Dedifferentiated amniotic fluid mesenchymal stem cell (primary cell): ENCODE measurements around the gene ZMYND11.
"Not testable (repeated sequence)": the region's sequence is repeated elsewhere in the genome, so short reads cannot be mapped to it uniquely, and the experiment has no call there.

ENCODE experiments used
- DNase-seq: peaks from one replicate; pipeline ENCODE4 v3.0.0-alpha.2; 2016; ENCODE audit errors: extremely low spot score

ZMYND11 gene

DNA sequence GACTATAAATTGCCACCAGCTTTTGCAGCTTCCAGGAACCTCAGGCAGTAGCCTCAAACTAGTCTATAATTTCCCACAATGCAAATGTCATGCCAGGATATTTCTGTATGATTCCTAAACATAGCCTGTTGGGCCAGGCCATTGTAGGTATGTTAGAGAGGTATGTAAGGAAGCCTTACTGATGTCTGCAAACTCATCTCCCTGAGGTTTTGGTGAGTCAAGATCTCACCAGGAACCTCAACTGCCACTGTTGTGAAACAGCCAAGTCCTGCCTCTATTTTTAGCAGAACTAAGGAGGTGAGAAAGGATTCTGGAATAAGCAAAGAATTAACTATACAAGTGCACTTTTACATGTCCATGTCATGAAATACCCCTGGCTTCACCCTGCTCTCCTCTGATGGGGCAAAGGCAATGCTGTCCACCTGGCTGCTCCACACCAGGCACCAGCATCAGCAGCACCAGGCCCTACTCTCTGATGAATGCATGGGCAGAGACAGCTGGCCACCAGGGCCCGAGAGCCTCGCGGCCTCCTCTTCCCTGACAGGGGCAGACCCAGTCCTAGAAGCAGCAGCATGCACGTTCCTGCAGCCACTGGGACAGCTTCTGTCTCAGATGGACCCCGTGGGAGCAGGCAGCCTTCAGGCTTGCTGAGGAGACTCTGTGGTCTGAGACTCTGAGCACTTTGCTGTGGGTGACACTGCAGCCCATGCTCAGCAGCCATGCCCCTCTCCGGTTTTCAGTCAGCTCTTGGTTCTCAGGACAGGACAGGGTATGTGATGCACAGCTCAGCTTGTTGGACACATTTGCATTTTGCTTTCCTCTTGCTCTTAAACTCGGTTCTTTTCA is 147.3 kb downstream of the ZMYND11 start:
- no peak for DNase-seq

DNA sequence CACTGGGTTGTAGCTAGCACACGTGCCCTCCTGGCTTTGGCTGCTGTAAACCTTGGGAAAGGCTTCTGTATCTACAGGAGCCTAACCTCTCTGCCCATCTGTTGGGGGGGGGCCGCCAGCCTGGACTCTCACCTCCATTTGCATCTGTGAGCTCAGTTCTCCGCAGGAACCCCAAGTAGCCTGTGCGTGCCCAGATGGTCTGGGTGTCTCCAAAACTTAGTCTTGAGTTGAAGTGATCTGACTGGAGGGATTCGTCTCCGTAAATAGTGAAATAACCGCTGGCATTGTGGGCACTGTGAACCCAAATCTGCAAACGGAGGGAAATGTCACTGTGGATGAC is 147.9 kb downstream of the ZMYND11 start:
- DNase-seq: no peak

DNA sequence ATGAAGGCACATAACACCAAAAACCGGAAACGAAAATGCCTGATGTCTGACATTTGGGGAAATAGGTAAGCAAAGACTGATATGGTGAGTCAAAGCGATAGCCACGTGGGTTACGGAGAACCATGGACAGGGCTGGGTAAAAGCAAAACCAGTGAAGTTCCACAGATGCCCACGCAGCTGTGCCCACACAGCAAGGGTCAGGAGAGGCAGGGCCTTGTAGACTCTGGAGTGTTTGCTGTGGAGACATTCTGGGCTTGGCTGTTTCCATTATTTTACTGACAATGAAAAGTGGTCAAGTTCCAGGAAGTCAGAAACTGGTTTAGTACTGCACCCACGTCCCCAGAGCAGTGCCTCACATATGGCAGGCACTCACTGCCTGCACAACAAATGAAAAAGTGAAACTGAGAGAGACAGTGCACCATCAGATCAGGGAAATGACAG is 148.7 kb downstream of the ZMYND11 start:
- DNase-seq: no peak

DNA sequence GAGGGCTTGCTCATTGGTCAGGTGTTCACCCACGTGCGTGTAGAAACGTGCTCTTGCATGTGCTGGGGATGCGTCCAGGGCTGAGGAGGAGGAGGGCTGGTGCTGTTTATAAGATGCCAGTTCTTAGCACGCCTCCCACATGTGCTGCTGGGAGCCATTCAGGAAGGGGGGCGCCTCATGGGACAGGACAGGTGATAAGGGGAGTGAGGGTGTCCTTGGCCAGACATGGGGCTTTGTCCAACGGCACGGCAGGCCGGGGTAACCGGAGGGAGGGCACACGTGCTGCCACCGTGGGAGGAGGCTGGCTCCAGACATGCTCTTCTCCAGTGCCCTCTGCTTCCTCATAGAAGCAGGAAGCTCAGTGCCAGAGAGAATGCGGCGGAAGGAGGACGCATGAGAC is 150.0 kb downstream of the ZMYND11 start:
- no peak for DNase-seq

DNA sequence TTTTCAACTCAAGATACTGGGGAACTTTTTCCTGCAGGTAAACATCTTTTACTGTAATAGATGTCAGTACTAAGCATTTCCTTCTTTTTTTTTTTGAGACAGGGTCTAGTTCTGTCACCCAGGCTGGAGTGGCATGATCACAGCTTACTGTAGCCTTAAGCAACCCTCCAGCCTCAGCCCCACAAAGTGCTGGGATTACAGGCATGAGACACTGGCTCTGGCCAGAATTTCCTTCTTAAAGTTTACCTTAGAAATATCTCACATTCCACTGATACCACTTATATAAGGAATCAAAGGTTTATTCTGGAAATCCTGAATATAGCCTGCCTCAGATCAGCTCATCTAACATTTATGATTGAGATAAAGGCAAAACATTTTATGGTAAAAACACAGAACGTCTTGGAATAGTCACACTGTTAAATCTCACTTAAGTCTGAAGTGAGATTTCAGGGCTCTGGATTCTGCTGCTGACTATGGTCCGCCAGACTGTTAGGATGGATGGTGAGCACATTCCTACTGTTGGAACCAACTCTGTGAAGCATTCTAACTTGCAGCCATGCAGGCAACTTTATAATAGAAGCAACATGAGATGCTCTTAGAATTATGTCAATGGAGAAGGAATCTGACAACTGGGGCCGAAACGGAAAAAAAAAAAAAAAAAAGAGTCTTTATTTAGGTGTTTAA is 151.9 kb downstream of the ZMYND11 start:
- no peak for DNase-seq

DNA sequence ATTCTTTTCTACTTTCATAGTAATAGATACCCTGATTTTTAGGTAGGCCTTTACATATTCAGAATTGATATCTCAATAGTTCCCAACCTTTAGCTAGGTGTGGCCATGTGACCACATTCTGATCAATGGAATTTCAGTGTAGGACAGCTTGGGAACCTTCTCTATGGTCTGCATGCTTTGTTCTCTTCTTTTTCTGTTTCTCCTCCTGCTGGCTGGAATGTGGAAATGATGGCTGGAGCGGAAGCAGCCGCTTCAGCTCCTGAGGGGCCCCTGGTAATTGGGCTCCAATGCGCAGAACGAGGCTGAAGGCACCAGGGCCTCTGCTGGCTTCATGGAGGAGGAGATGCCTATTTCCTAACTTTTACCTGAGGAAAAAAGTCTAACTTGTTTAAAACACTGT is 152.6 kb downstream of the ZMYND11 start:
- no peak for DNase-seq

DNA sequence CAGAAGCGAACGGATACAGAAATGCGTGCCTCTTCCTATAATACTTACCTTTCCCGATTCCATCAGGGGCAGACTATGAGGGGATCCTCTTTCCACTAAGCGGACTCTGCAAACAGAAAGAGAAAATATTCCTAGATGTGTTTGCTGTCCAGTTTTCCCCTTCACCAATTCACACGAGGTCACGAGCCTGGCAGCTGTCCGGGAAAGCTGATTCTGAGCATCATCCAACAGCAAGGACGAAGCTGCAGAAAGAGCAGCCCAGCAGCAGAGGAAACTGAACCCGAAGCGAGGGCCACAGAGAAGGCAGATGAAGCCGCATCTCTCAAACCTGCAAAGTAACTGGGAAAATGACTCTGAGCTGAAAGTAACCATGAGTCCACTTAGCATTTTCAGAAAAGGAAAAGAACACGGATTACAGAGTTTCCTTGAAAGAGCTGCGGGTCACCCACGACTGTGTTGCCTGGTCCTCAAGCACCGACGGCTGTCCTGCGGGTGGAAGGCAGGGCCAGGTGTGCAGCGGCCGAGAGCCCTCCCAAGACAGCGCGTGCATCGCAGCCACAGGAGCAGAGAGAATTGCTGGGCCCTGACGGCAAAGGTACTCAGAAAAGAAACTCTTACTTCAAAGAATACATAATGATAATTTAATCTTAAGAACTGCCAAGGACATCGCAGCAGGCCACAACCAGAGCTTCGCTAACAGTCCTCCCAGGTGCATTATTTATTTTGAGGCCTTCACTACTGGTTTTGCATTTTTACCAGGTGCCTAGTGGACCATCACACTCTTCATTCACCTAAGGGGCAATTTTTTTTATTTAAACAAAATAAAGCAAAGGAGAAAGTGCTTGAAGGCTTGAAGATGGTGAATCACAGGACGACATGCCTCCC is 153.3 kb downstream of the ZMYND11 start:
- no peak for DNase-seq

DNA sequence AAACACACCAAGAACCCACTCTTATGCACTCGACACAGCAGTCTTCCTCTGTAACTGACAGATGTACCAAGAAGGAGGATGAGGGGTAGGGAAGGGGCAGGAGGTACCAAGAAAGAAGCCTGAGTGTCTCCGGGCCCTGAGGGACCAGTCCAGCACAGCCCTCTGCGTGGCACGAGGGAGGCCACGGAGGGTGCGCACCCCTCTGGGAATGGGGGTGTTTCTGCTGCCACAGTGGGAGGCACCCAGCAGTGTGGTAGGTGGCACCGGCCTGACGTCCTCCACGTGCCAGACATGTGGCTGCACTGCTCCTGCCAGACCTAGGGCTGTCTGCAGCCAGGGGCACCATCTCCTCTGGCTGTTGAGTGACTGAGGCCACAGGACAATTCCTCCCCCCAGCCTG is 154.3 kb downstream of the ZMYND11 start:
- DNase-seq: no peak

DNA sequence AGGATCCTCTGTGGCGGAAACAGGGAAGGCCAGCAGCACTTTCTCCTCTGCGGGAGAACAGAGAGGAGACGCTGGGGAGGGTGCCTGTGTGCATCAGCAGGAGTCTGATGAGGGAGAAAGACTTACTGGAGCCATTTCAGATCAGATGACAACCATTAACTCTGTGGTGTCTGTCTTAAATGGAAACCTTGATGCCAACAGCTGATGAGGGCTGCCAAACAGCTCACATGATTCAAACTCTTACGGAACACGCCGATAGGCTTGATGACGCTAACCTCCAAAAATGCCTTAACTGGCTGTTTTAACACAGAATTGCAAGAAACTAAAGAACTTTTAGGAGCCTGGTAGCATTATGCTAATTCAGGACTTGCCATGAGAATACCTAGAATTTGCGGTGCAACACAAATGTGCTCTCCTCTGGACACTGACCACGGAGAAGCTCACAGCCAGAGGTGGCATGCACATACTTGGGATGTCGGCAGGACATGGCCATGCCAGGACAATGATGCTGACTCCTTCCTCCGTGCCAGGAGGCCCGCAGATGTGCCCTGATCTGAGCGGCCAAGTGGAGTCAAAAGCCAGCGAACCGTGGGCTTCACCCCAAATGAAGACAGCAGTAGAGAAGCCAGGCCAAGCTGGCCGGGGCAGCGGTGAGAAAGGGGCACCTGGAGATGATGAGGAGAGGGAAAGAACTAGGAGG is 154.9 kb downstream of the ZMYND11 start:
- DNase-seq: no peak

DNA sequence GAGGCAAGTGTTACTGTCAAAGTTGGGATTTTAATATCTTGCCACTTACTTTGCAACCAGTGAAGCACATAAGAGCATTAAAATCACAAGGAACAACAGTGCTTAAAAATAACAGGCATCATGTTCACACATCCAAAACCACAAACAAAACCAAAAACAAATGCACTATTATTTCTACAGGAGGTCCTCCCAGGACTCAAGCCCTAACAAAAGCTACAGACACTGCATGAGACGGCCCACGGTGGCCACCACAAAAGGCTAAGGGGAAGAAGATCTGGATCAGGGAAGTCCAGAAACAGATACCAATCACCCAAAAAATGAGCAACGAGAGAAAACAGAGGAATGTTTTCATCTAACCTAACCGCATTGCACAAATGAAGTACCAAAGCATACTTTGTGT is 158.4 kb downstream of the ZMYND11 start:
- no peak for DNase-seq

DNA sequence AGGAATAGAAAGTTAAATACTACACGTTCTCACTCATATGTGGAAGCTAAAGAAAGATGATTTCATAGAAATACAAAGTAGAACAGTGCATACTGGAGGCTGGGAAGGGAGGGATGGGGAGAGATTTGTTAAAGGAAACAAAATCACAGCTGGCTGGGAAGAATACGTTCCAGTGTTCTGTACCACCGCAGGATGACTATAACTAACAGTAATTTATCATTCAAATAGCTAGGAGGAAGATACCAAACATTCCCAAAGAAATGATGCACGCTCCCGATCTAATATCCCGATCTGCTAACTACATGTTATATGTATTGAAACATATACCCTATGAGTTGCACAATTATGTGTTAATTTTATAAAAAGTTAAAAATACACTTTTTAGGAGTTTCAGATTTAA is 162.3 kb downstream of the ZMYND11 start:
- DNase-seq: peak; percentile 34

DNA sequence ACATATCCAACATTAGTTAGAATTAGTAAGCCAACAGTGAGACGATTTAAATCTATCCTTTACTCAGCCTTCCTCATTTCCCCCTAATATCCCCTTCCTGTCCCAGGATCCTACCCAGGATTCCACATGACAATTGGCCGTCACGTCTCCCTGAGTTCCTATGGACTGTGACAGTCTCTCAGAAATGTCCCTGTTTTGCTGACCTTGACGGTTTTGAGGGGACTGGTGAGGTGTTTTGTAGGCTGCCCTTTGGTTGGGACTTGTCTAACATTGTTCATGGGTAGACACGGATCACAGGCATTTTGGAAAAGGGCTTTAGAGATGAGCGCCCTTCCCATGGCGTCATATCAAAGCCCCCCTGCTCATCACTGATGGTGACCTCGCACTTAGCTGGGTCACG is 162.8 kb downstream of the ZMYND11 start:
- DNase-seq: no peak

DNA sequence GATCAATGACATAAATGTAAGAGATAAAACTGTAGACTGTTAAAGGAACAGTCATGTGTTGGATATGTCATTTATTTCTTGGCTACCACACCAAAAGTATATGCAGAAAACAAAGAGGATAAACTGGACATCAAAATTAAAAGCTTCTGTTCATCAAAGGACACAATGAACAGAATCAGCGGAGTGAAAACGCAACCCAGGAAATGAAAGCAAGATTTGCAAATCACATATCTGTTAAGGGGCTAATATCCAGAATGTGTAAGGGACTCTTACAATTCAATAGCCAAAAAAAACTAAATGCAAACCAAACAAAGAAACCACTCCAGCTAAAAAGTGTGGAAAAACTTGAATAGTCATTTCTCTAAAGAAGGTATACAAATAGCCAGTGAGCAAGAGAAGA is 164.3 kb downstream of the ZMYND11 start:
- no peak for DNase-seq

DNA sequence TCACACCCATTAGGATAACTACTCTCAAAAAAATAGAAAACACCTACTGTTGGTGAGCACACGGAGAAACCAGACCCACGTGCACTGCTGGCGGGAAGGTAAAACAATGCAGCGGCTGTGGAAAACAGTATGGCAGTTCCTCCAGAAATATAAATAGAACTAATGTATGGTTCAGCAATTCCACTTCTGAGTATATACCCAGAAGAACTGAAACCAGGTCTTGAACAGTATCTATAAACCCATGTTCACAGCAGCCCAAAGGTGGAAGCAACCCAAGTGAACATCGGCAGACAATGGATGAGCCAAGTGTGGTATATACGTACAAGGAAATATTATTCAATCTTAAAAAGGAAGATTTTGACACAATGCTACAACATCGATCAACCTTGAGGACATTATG is 164.7 kb downstream of the ZMYND11 start:
- DNase-seq: no peak

DNA sequence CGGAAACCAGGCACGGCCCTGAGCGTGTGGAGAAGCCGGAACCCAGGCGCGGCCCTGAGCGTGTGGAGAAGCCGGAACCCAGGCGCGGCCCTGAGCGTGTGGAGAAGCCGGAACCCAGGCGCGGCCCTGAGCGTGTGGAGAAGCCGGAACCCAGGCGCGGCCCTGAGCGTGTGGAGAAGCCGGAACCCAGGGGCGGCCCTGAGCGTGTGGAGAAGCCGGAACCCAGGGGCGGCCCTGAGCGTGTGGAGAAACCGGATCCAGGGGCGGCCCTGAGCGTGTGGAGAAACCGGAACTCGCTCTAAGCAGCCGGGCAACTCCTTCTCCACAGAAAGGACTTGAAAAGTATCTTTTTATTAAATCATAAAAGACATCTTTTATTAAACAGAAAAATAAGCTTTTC is 165.3 kb downstream of the ZMYND11 start:
- DNase-seq: not testable (repeated sequence)

DNA sequence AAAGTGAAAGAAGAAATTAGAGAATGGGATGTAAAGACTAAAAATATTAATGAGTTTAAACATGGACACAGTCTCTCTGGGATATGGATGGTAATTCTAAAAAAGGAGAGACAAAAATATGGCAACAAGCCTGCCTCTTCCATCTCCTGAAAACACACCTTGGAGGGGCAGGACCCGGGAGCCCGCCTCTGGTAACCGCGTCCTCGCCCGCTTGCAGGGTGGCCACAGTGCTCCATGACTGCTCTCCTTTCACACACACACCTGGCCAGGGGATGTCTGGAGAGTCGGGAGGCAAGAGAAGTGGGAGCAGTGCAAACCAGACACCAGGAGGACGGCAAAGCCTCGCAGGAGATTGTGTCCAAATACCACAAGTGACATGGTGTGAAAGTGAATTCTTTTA is 166.3 kb downstream of the ZMYND11 start:
- no peak for DNase-seq
